T-helper 1 cell (primary cell): ENCODE results near the gene ZDHHC18.
A peak's percentile ranks its signal among the peaks of the same experiment; 100 is the strongest.
"Not testable (repeated sequence)": the region's sequence is repeated elsewhere in the genome, so short reads cannot be mapped to it uniquely, and the experiment has no call there.

Source experiments
- DNase-seq, 5 donors: peaks; one replicate each; pipeline ENCODE4 v3.0.0-alpha.2; 2012 to 2020

Gene ZDHHC18

GRCh38 chr1:26833432-26834405, 7.2 kb downstream of the ZDHHC18 start:
- DNase-seq, result peak; percentile 88 to 97 (median 91)

GRCh38 chr1:26837665-26838064, 11.2 kb downstream of the ZDHHC18 start:
- DNase-seq, result not testable (repeated sequence)

GRCh38 chr1:26838474-26839338, 12.2 kb downstream of the ZDHHC18 start:
- DNase-seq, result peak; percentile 49 to 65 (median 63)

- DNase-seq, result no peak
Measured at GRCh38 chr1:26839339-26839722, 12.8 kb downstream of the ZDHHC18 start.

GRCh38 chr1:26839779-26840178, 13.3 kb downstream of the ZDHHC18 start:
- no peak for DNase-seq

DNA sequence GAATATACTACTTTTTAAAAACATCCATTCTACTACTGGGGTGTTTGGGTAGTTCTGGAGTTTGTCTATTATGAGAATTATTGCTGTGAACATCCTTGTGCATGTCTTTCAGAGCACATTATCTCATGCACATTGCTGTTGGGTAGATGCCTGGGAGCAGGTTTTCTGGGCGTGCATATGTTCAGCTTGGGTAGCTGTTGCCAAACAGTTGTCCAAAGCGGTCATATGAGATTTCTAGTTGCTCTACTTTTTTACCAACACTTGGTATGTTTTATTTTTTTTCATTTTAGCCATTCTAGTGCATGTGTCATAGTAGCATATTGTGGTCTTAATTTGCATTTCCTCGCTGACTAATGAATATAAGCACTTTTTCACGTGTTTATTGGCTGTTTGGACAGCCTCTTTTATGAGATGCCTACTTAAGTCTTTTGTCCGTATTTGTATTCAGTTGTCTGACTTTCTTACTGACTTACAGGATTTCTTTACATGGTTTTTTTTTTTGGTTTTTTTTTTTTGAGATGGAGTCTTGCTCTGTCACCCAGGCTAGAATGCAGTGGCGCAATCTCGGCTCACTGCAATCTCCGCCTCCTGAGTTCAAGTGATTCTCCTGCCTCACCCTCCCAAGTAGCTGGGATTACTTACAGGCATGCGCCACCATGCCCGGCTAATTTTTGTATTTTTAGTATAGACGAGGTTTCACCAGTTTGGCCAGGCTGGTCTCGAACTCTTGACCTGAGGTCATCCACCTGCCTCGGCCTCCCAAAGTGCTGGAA, 18.1 kb downstream of the ZDHHC18 start:
- no peak for DNase-seq

GRCh38 chr1:26847826-26848225, 21.3 kb downstream of the ZDHHC18 start:
- DNase-seq, result not testable (repeated sequence)

GRCh38 chr1:26848499-26848898, 22.0 kb downstream of the ZDHHC18 start:
- no peak for DNase-seq

GRCh38 chr1:26848941-26849774, 22.7 kb downstream of the ZDHHC18 start:
- DNase-seq, result no peak

DNA sequence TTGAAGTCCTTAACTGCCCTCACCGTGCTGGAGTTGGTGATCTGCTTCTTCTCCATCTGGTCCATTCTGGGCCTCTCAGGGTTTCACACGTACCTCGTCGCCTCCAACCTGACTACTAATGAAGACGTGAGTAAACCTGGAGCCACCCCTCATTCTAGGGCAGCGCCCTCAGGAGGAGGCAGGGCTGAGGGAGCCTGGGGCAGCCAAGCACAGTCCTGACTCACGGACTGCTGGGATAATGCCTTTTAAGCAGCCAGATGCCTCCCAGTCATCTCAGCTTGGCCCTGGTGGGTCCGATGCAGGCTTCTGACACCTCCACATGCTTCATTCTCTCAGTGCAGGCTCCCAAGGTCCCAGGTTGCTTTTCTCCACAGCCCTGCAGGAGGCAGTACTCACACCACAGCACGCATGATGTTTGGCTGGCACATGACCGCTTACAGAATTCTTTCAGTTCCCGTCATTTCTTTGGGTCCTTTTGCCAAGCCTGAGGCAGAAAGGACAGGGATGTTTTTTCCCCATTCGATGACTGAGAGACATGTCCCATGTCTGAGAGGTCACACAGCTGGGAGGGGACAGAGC, 24.7 kb downstream of the ZDHHC18 start:
- no peak for DNase-seq

DNA sequence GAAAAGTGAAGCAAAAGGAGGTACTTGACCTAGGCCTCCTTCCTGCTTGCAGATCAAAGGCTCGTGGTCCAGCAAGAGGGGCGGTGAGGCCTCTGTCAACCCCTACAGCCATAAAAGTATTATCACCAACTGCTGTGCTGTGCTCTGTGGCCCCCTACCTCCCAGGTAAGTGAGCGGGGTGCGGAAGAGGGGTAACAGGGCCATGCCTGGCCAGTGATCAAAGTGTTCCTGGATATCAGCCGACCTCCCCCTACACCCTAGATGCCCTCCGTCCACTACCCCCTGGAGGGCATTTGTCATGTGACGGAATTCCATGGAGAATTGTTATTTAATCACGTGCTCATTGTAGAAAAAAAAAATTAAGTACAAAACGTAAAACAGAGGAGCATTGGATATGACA, 26.2 kb downstream of the ZDHHC18 start:
- no peak for DNase-seq

DNA sequence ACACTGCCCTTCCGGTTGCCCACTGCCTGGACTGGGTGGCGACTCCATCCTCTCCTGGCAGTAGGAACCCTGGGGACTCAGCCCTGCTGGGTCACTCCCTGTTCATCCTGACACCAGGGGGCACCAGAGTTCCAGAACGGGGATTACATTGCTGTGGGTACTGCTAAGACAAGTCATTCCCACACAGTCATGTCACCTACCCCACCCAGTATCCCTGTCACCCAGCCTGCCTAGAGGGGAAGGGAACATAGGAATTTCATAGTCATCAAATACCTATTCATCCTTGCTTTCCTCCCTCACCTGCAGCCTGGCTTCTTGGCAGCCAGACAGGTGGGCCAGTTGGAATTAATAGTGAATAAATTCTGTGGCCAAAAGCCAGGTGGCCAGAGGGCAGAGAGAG, 26.7 kb downstream of the ZDHHC18 start:
- peak; percentile 50 to 80 (median 63) for DNase-seq

GRCh38 chr1:26853600-26853999, 27.1 kb downstream of the ZDHHC18 start:
- DNase-seq, result no peak

DNA sequence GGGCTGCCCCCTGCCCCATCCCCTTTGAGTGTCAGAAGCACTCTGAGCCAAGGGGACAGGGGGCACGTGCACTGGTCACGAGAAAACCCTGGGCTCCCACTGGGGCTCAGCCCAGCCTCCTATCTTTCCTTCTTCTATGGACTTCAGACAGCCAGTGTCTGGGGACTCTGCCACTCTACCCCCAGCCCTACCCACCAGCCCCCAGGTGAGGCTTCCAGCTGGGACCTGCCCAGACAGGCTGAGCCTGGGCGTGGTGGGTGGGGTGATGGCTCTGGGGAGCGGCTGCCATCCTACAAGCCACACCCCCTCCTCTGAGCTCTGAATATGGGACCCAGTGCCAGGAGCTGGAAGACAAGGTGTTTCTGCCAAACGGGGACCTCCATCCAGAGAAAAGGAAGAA, 28.4 kb downstream of the ZDHHC18 start:
- no peak for DNase-seq

- no peak for DNase-seq
Measured at GRCh38 chr1:26855636-26856035, 29.1 kb downstream of the ZDHHC18 start.

DNA sequence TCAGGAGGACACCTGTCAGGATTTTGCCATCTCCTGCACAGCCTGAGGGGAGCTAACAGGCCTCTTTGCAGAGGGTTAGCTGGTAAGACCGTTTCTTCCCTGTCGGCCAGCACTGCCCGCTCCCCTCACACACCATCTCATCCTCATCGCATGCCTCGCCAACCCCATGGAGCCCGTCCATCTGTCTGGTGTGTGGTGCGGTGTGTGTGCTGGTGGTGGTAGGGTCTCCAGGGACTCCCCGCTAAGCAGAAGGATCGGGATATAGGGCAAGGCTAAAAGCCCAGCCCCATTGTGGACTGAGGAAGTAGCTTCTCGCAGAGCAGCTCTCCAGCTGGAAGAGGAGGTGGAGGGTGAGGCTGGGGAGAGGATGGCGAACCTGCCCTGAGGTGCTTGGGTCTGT, 29.7 kb downstream of the ZDHHC18 start:
- no peak for DNase-seq

GRCh38 chr1:26856604-26857469, 30.3 kb downstream of the ZDHHC18 start:
- no peak for DNase-seq

- no peak for DNase-seq
Measured at GRCh38 chr1:26857473-26858060, 31.1 kb downstream of the ZDHHC18 start.

DNA sequence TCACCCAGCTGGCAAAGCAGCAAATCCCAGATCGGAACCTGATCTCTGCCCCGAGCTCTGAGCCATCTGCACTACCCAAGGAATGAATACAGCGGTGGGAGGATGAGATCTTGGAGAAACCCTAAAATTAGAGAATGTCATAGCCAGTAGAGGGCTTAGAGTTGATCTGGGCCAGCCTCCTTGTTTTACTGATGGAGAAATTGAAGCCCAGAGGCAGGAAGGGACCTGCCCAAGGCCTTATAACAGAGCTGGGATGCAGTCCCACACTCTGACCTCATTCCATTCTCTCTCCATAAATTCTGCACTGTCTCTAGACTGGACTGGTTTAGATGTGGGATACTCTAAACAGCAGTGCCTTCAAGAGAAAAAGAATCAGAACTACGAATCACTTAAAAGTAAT, 31.7 kb downstream of the ZDHHC18 start:
- no peak for DNase-seq
